HG02840 (cell line): Measurements from ENCODE around the gene FHOD1.

Source experiments
- ATAC-seq: cut with Tn5 transposase; IDR thresholded peaks from one replicate; pipeline ENCODE4 v1.9.1; 2021; ENCODE audit warnings: mild to moderate bottlenecking, moderate library complexity, moderate number of reproducible peaks; ENCODE audit not compliant: unreplicated experiment, low FRiP score

Gene FHOD1

GRCh38 chr16:67194260-67194659 lies 53.0 kb downstream of the FHOD1 start:
- no peak for ATAC-seq

- no peak for ATAC-seq
Measured at GRCh38 chr16:67193536-67193935, 53.7 kb downstream of the FHOD1 start.

GRCh38 chr16:67192781-67193361 lies 54.4 kb downstream of the FHOD1 start:
- ATAC-seq = no peak

GRCh38 chr16:67191995-67192681 lies 55.1 kb downstream of the FHOD1 start, which contains the start of gene E2F4:
Gene E2F4 (plus strand): TSS chr16:67192155. CDS start chr16:67192228, 73 bp downstream.
- ATAC-seq = peak; percentile 84

- ATAC-seq = peak; percentile 10
Measured at GRCh38 chr16:67191411-67191994, 55.8 kb downstream of the FHOD1 start.

GRCh38 chr16:67190448-67191399 lies 56.6 kb downstream of the FHOD1 start:
- no peak for ATAC-seq

GRCh38 chr16:67190041-67190440 lies 57.2 kb downstream of the FHOD1 start, which contains the start of gene EXOC3L1:
Gene EXOC3L1 (minus strand): TSS chr16:67190136. CDS start chr16:67189676, 460 bp downstream.
- no peak for ATAC-seq

- no peak for ATAC-seq
Measured at GRCh38 chr16:67188798-67189197, 58.5 kb downstream of the FHOD1 start.

GRCh38 chr16:67188323-67188722 lies 59.0 kb downstream of the FHOD1 start:
- no peak for ATAC-seq

GRCh38 chr16:67187175-67187890 lies 59.9 kb downstream of the FHOD1 start:
- ATAC-seq = no peak

- ATAC-seq = no peak
Measured at GRCh38 chr16:67186550-67186950, 60.7 kb downstream of the FHOD1 start.

- ATAC-seq = no peak
Measured at GRCh38 chr16:67185651-67186134, 61.6 kb downstream of the FHOD1 start.

- ATAC-seq = no peak
Measured at GRCh38 chr16:67184995-67185650, 62.2 kb downstream of the FHOD1 start.

- peak; percentile 3 for ATAC-seq
Measured at GRCh38 chr16:67184453-67184994, 62.8 kb downstream of the FHOD1 start.

- peak; percentile 92 for ATAC-seq
Measured at GRCh38 chr16:67183627-67184452, 63.4 kb downstream of the FHOD1 start, which contains the start of gene MATCAP1. Gene MATCAP1 (minus strand): TSS chr16:67183963. CDS start chr16:67180610, 3,353 bp downstream.

GRCh38 chr16:67183284-67183626 lies 64.0 kb downstream of the FHOD1 start:
- peak; percentile 3 for ATAC-seq

- ATAC-seq = no peak
Measured at GRCh38 chr16:67182288-67182687, 65.0 kb downstream of the FHOD1 start.

GRCh38 chr16:67181346-67181745 lies 65.9 kb downstream of the FHOD1 start:
- no peak for ATAC-seq
